Activated naive CD8-positive, alpha-beta T cell treated with anti-CD3 and anti-CD28 coated beads, Interleukin-2, amount 50 U/mL, for 24 hours (primary cell): Measurements from ENCODE around the gene PNPLA1.
A peak's percentile ranks its signal among the peaks of the same experiment; 100 is the strongest.

Experiments
- ATAC-seq: fragments of 150-1000 bp; cut with Tn5 transposase; one replicate; pipeline ENCODE4 v1.10.0; 2021
- DNase-seq: peaks from one replicate; pipeline ENCODE4 v3.0.0; 2021
- H3K27ac Mint-ChIP-seq: one replicate; pipeline ENCODE4 v1.8.0; 2021; ENCODE audit warnings: mild to moderate bottlenecking, mixed read lengths
- H3K27me3 Mint-ChIP-seq: one replicate; pipeline ENCODE4 v1.8.0; 2021; ENCODE audit warnings: mixed read lengths
- H3K36me3 Mint-ChIP-seq: one replicate; pipeline ENCODE4 v1.8.0; 2021; ENCODE audit warnings: low read depth, mixed read lengths
- H3K4me1 Mint-ChIP-seq: one replicate; pipeline ENCODE4 v1.8.0; 2021; ENCODE audit warnings: mixed read lengths
- H3K4me3 Mint-ChIP-seq: one replicate; pipeline ENCODE4 v1.8.0; 2021; ENCODE audit warnings: mild to moderate bottlenecking, moderate library complexity, mixed read lengths
- H3K9me3 Mint-ChIP-seq: one replicate; pipeline ENCODE4 v1.8.0; 2021; ENCODE audit warnings: mixed read lengths

The PNPLA1 gene

DNA sequence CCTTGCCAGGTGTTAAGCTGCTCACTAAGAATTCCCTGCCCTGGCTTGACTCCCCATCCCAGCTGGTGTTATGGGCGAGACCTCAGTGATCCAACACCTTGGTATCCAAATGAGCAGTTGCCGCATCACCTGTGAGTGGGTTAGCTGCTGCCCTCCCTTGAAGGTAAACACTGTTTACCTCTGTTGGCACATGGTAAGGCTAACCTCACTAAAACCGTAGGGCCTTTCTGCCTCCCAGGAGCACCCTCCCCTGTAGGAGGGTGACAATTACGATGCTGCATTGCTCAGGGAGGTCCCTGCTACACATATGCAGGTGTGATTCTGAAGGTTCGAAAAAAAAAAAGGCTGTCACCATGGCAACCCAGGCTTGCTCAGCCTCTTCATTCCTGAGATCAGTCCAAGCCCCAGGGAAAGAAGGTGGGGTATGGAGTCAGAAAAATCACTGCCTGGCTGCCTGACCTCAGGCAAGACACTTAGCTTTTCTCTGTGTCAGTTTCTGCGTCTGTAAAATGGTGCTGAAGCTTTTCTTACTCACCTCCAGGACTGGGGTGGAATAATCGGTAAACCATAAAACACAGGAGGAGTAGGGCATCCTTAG lies 19.5 kb downstream of the PNPLA1 start:
- Mint-ChIP-seq H3K36me3 (no peaks in the 10 kb centered on the region), H3K4me1 (peaks cover 5% of the 10 kb centered on the region), H3K4me3 (no peak overlapping the region), H3K9me3 (no peaks in the 10 kb centered on the region), H3K27me3 (peaks cover 17% of the 10 kb centered on the region), H3K27ac (no peak overlapping the region)
- no peak for ATAC-seq
- no peak for DNase-seq

DNA sequence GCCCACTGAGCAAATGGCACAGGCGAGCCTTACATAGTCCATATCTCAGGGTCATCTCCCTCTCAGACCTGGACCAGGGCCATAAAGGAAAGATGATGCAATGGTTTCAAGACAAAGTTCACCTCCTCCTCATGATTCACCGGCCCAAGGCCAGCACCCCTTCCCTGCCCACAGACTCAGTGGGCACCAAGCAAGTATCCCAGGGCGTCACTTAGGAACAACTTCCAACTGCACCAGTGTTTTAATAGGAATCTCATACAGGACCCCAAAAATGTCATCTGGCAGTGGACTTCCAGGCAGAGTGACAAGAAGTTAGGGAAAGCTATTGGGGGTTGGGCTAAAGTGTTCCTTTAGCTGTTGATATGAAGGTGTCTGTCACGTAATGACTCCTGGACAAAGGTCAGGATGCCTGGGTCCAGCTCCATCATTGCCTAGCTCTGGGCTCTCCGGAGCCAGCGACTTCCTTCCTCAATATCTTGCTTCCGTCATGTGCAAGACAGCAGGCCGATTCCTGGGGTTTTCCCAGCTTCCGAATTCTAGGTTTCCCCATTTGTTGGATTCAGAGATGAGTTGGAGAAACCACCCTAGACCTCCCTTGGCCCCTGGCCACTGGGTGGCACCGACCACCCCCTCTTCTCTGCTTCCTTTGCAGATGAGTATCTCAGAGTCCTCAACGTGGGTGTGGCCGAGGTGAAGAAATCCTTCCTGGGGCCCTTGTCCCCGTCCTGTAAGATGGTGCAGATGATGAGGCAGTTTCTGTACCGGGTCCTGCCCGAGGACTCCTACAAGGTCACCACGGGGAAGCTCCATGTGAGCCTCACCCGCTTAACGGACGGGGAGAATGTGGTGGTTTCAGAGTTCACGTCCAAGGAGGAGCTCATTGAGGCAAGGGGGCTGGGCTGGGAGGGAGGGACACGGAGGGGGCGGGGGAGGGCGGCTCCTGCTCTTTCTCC lies 21.1 kb downstream of the PNPLA1 start:
- DNase-seq (no peak), ATAC-seq (no peak)
- Mint-ChIP-seq H3K27ac (no peak overlapping the region), H3K4me1 (peaks cover 5% of the 10 kb centered on the region), H3K27me3 (peaks cover 3% of the 10 kb centered on the region), H3K36me3 (no peaks in the 10 kb centered on the region), H3K9me3 (no peaks in the 10 kb centered on the region), H3K4me3 (no peak overlapping the region)

DNA sequence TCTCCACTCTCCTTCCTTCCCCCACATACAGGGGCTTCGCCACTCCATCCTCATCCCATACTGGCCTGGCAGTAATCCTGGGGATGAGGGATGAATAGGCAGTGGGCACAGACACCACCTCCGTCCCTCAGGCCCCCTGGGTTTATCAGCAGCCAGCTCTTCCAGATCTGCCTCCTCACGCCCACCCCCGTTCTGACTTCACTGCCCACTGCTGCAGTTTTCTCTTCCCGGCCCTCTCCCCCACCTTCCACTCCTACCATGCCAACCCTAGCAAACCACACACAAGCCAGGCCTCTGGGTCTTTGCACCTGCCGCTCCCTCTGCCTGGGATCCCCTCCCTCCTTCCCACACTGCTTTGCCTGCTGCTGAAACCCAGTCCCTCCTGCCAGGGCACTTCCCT lies 22.3 kb downstream of the PNPLA1 start:
- no peak for DNase-seq
- H3K27me3 Mint-ChIP-seq, result no peaks in the 10 kb centered on the region
- H3K27ac Mint-ChIP-seq, result no peak overlapping the region
- H3K4me3 Mint-ChIP-seq, result no peak overlapping the region
- ATAC-seq, result no peak
- no peaks in the 10 kb centered on the region for H3K36me3 Mint-ChIP-seq
- no peaks in the 10 kb centered on the region for H3K9me3 Mint-ChIP-seq
- H3K4me1 Mint-ChIP-seq, result peaks cover 5% of the 10 kb centered on the region

DNA sequence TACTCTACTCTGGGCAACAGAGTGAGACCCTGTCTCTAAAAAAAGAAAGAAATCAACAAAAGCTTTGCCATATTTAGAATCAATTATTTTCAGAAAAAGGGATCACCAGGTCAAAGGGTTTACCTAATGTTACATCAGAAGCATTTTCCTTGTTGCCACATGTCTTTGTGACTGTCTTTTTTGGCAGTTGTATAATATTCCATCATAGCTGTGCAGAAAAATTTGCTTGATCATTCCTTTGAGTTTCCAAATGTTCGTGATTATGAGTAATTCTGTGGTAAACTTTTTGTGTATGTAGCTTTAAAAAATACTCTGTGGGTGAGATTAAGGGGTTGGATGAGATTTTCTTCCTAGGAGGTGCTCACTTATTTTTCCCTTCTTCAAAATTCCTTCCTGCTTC lies 26.4 kb downstream of the PNPLA1 start:
- Mint-ChIP-seq H3K9me3 (no peaks in the 10 kb centered on the region), H3K36me3 (no peaks in the 10 kb centered on the region), H3K4me1 (no peaks in the 10 kb centered on the region), H3K4me3 (no peak overlapping the region), H3K27me3 (peaks cover 6% of the 10 kb centered on the region), H3K27ac (no peak overlapping the region)
- DNase-seq (no peak), ATAC-seq (no peak)

DNA sequence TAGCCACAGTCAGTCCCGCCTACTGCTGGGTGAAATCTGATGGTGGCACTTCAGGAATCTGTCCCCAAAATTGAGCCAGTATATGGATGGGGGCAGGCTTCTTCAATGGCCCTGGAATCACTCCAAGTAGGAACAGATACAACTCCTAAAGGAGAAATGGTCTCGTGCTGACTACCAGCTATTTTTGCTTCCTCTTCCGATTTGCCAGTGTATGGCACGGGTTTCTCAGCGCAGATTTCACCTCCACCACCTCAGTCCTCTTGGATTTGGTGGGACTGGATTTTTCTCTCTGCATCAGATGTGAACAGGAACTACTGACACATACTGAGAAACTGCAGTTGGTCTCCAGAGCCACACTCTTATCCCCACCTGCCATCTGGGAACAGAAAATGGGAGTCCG lies 27.2 kb downstream of the PNPLA1 start:
- Mint-ChIP-seq H3K4me3 (no peak overlapping the region), H3K27ac (no peak overlapping the region), H3K36me3 (no peaks in the 10 kb centered on the region), H3K4me1 (no peaks in the 10 kb centered on the region), H3K9me3 (no peaks in the 10 kb centered on the region), H3K27me3 (peaks cover 6% of the 10 kb centered on the region)
- DNase-seq, result no peak
- no peak for ATAC-seq

DNA sequence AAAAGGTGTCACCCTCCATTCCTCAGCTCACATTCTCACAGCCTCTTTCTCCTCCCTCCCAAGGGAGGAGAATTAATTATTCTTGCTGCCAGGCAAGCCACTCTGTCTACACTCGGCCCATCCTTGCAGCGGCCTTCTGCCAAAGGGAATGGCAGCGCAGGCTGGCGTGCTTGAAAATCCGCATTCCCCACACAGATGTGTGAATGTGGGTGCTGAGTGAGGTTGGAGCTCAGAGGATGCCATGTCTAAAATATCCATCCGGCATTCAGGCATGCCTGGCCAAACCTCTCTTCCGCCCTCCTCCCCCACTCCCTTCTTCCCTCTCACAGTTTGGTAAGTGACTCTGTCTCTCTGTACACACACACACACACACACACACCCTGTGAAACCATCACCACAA lies 27.7 kb downstream of the PNPLA1 start:
- ATAC-seq (no peak), DNase-seq (no peak)
- no peak overlapping the region for H3K27ac Mint-ChIP-seq
- H3K9me3 Mint-ChIP-seq, result no peaks in the 10 kb centered on the region
- H3K4me3 Mint-ChIP-seq, result no peak overlapping the region
- no peaks in the 10 kb centered on the region for H3K36me3 Mint-ChIP-seq
- H3K4me1 Mint-ChIP-seq, result no peaks in the 10 kb centered on the region
- peaks cover 8% of the 10 kb centered on the region for H3K27me3 Mint-ChIP-seq

DNA sequence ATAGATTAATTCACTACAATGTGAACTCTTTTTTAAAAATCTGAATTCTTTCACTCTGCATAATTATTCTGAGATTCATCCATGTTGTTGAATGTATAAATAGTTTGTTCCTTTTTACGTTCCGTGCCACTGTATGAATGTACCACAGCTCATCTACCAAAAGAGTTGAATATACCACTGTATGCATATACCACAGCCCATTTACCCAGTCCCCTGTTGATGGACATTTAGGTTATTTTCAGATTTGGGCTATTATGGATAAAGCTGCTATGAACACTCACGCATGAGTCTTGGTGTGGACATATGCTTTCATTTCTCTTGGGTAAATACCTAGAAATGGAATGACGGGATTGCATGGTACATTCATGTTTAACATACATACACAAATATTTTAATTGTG lies 28.2 kb downstream of the PNPLA1 start:
- DNase-seq (no peak), ATAC-seq (no peak)
- Mint-ChIP-seq H3K4me1 (no peaks in the 10 kb centered on the region), H3K27ac (no peak overlapping the region), H3K4me3 (no peak overlapping the region), H3K36me3 (no peaks in the 10 kb centered on the region), H3K27me3 (peaks cover 8% of the 10 kb centered on the region), H3K9me3 (no peaks in the 10 kb centered on the region)

DNA sequence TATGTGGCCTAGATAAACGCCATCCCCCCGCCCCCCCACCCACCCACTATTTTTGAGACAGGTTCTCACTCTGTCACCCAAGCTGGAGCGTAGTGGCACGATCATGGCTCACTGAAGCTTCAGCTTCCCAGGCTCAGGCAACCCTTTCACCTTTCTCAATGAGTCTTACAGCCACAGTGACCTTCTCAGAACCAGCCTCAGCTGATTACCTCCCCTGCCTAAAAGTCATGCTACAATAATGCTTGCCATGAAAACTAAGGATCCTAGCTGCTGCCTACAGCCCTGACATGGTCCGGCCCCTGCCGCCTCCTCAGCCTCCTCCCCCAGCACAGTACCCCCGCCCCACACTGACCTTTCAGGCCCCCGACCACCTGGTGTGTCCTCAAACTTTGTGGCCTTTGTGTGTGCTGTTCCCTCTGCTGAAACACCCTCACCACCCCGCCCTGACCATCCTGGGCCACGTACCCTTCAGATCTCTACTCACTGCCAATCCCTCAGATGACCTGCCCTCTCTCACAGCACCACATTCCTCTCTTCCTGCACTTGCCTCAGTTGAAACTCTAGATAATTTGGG lies 31.3 kb downstream of the PNPLA1 start:
- no peak for DNase-seq
- Mint-ChIP-seq H3K27ac (no peak overlapping the region), H3K4me3 (no peak overlapping the region), H3K4me1 (no peaks in the 10 kb centered on the region), H3K9me3 (no peaks in the 10 kb centered on the region), H3K36me3 (no peaks in the 10 kb centered on the region), H3K27me3 (peaks cover 8% of the 10 kb centered on the region)
- ATAC-seq, result no peak

DNA sequence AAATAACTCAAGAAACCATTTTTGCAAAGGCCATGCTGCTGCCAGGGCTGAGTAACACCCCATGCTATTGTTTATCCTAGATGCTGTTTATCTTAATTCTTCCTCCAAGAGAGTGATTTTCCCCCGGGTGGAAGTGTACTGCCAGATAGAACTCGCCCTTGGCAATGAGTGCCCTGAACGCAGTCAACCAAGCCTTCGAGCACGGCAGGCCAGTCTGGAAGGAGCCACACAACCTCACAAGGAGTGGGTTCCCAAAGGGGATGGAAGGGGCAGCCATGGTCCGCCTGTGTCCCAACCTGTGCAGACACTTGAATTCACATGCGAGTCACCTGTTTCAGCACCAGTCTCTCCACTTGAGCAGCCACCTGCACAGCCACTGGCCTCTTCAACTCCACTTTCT lies 31.9 kb downstream of the PNPLA1 start:
- H3K27me3 Mint-ChIP-seq, result peaks cover 8% of the 10 kb centered on the region
- H3K4me3 Mint-ChIP-seq, result no peak overlapping the region
- H3K4me1 Mint-ChIP-seq, result no peaks in the 10 kb centered on the region
- no peaks in the 10 kb centered on the region for H3K36me3 Mint-ChIP-seq
- no peak for DNase-seq
- ATAC-seq, result no peak
- H3K27ac Mint-ChIP-seq, result no peak overlapping the region
- no peaks in the 10 kb centered on the region for H3K9me3 Mint-ChIP-seq

DNA sequence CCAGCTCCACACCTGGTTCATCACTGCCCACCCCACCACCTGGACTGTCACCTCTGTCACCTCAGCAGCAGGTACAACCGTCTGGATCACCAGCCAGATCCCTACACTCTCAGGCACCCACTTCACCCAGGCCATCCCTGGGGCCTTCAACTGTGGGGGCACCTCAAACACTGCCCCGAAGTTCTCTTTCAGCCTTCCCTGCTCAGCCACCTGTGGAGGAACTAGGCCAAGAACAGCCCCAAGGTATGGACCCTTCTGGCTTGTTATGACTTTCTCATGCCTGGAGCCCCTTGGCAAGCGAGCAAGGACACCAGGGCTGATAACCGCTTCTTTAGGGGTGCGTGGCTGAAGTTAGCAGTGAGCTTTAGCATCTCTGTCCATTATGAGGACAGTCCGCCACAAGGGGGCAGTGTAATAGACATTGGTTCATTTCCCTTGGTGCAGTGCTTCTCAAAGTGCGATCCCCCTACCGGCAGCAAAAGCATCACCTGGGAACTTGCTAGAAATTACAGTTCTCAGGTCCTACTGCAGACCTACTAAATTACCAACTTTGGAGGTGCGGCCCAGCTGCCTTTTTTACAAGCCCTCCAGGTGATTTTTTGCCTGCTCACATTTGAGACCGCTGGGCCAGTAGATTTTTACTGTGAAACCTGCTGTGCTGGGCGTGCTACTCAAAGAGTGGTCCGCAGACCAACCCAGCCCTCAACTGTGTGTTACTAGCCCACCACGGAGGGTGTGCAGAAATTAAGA lies 32.5 kb downstream of the PNPLA1 start:
- Mint-ChIP-seq H3K27ac (no peak overlapping the region), H3K27me3 (peaks cover 8% of the 10 kb centered on the region), H3K4me1 (no peaks in the 10 kb centered on the region), H3K36me3 (no peaks in the 10 kb centered on the region), H3K9me3 (no peaks in the 10 kb centered on the region), H3K4me3 (no peak overlapping the region)
- peak; percentile 93 for DNase-seq
- ATAC-seq, result peak; percentile 92

DNA sequence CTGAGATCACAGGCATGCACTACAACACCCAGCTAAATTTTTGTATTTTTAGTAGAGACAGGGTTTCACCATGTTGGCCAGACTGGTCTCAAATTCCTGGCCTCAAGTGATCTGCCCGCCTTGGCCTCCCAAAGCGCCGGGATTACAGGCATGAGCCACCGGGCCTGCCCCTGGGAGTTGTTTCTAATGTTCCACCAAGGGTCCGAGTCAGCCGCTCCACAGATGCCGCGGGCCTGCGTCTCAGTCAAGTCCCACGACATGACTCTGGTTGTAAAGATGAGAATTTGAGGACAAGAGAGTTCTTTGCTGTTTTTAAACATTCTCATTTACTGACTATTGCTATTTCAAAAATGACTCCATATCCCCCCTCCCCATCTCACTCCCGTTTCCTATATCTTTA lies 36.0 kb downstream of the PNPLA1 start:
- no peaks in the 10 kb centered on the region for H3K36me3 Mint-ChIP-seq
- H3K27ac Mint-ChIP-seq, result no peak overlapping the region
- DNase-seq, result no peak
- H3K4me1 Mint-ChIP-seq, result no peaks in the 10 kb centered on the region
- no peak for ATAC-seq
- peaks cover 3% of the 10 kb centered on the region for H3K27me3 Mint-ChIP-seq
- no peak overlapping the region for H3K4me3 Mint-ChIP-seq
- H3K9me3 Mint-ChIP-seq, result no peaks in the 10 kb centered on the region

DNA sequence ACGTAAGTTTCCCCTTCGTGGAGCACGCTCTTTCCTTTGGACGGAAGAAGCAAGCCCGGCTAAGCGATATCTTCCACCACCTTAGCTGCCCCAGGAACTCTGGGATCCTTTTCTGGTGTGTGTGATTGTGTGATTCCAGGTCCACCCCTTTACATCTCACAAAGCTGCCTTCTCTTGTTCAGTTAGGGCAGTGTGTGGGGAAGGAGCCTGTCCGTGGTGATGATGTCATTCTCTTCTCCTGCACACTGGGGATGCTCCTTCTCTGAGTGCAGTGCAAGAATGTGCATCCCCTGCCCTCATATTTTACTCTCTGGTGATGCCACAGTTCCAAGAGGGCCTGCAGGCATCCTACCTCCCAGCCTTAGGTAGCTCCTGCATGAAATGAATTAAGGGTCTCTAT lies 36.5 kb downstream of the PNPLA1 start:
- DNase-seq (no peak), ATAC-seq (no peak)
- Mint-ChIP-seq H3K4me1 (no peaks in the 10 kb centered on the region), H3K27me3 (peaks cover 3% of the 10 kb centered on the region), H3K4me3 (no peak overlapping the region), H3K36me3 (no peaks in the 10 kb centered on the region), H3K9me3 (no peaks in the 10 kb centered on the region), H3K27ac (no peak overlapping the region)

DNA sequence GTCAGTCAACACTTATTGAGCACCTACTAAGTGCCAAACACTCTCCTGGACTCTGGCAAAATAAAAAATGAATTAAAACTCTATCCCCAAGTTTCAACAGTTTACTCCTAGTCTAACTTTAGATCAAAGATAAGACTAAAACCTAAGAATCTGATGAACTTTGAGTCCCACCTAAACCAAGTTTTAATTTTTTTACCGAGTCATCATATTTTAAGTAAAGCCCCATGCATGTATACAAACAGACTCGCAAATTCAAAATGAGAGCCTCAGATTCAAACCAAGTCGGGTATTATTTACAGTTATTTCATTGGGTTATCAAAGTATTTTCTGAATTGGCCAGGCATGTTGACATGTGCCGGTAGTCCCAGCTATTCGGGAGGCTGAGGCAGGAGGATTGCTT lies 38.7 kb downstream of the PNPLA1 start:
- ATAC-seq (no peak), DNase-seq (no peak)
- no peaks in the 10 kb centered on the region for H3K36me3 Mint-ChIP-seq
- no peak overlapping the region for H3K4me3 Mint-ChIP-seq
- no peaks in the 10 kb centered on the region for H3K9me3 Mint-ChIP-seq
- H3K4me1 Mint-ChIP-seq, result no peaks in the 10 kb centered on the region
- no peak overlapping the region for H3K27ac Mint-ChIP-seq
- no peaks in the 10 kb centered on the region for H3K27me3 Mint-ChIP-seq

DNA sequence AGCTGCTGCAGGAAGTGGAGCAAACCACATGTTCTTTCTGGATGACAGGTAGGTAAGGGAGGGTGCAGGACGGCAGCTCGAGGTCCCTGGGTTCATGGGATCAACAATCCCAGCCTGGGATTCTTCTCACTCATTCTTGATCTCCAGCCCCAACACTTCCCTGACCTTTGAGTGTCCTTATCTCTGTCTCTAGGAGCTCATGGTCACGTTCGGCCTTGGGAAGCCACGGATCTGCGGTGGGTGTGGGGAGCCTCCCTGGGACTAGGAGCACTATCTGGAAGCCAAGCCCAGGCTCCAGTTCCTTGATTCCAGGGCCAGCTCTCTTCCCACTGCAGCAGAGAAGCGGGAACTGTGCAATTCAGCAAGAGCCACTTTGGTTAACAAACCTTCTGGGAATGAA lies 39.3 kb downstream of the PNPLA1 start:
- DNase-seq (no peak), ATAC-seq (no peak)
- Mint-ChIP-seq H3K27me3 (no peaks in the 10 kb centered on the region), H3K4me3 (no peak overlapping the region), H3K36me3 (no peaks in the 10 kb centered on the region), H3K27ac (no peak overlapping the region), H3K4me1 (no peaks in the 10 kb centered on the region), H3K9me3 (no peaks in the 10 kb centered on the region)

DNA sequence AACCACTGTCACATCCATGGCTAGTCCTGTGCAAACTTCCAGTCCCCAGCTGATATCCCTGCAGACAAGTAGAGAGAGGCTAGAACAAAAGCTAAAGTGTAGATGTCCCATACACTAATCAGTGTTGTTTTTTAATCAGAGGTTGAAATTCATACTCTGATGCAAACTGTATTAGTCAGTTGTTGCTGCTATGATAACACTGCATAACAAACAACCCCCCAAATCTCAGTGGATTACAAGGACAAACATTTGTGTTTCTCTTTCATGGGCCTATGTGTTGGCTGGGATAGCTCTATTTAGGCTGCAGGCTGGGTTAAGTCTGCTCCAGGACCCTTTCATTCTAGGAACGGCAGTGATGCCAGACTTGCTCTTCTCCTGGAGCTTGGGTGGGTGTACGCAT lies 40.0 kb downstream of the PNPLA1 start:
- Mint-ChIP-seq H3K4me3 (no peak overlapping the region), H3K27ac (no peak overlapping the region), H3K9me3 (no peaks in the 10 kb centered on the region), H3K27me3 (no peaks in the 10 kb centered on the region), H3K36me3 (no peaks in the 10 kb centered on the region), H3K4me1 (no peaks in the 10 kb centered on the region)
- no peak for ATAC-seq
- no peak for DNase-seq
